KBM-7 (cell line): ENCODE data around the gene LMNTD2.
A peak's percentile ranks its signal among the peaks of the same experiment; 100 is the strongest.

Experiments used
- DNase-seq: peaks from one replicate; pipeline ENCODE4 v3.0.0-alpha.2; 2015
- in situ Hi-C: fragments of 300-500 bp; cut with MboI; formaldehyde crosslinking; loops from 2 replicates; pipeline ENCODE4 v1.14.3; 2020; ENCODE audit warnings: low sequenced_read_pairs, low pct_unique_long_range_greater_than_20kb, mixed read lengths

The LMNTD2 gene, protein sequence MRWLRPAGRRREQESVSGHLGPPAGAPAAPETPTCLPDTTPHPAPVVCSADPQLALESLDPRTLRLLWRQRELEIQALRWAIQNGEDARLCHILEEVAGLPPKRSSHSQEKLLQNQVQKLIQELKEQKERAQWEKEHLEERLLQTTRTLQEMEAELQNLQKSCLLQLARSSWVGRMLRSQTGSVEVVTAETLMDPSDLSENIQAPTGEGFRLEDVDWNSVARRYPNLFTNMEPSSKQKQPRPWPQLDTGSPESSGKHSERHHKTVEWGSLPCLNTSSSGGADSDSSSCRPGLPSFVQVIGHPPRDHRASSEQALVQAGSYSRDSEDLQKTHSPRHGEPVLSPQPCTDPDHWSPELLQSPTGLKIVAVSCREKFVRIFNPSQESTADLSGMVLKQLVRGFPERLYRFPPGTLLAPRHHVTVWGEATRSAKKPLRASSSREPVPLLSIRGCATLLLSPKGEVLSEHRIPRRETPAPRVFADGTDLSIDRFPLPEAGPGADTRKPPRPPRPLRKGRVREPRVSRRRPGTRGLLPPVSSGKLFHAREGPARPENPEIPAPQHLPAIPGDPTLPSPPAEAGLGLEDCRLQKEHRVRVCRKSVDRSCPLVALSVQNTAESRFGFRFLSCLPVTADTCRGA

DNA sequence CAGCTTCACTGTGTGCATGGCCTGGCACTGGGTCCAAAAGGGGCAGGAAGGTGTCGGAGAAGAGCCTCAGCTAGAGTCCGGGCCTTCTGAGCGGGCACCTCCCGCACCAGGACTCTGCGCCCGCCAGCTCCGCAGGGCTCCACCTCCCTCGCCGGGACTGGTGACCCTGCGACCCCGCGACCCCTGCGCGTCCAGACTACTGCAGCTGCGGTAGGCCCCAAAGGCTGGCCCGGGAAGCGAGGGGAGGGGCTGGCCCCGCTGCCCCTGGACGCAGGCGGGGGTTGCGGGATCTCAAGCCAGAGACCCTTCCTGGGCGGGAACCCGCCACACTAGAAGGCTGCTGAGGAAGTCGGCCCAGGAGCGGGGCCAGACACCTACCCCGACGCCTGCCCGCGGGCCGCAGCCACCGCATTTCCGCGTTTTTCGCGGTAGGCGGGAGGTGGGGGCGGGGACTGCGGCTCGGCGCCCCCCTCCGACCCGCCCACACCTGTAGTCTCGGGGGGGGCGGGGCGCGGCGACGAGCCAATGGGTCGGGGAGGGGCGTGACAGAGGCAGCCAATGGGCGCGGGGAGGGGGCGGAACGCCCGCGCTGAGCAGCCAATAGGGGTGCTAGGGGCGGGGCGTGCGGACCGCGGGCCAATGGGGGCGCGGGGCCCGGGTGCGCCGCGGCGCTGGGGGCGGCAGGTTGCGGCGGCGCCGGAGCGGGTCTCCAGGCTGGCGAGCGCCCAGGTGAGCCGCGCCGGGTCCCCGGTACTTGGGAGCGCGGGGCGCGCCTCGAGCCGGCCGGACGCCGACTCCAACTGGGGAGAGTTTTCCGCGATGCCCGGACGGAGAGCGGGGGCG lies at the start of gene LMNTD2, which contains the start of gene RASSF7:
Gene LMNTD2, minus strand, starts transcription at position 434 of the 843 bp plus-strand sequence. Its CDS starts 22 bp downstream, at position 412.
Gene RASSF7, plus strand, starts transcription at position 666 of the 843 bp plus-strand sequence. CDS start 799 bp downstream, outside the sequence.
- DNase-seq = peak; percentile 79
- in situ Hi-C loops = no loop called here

DNA sequence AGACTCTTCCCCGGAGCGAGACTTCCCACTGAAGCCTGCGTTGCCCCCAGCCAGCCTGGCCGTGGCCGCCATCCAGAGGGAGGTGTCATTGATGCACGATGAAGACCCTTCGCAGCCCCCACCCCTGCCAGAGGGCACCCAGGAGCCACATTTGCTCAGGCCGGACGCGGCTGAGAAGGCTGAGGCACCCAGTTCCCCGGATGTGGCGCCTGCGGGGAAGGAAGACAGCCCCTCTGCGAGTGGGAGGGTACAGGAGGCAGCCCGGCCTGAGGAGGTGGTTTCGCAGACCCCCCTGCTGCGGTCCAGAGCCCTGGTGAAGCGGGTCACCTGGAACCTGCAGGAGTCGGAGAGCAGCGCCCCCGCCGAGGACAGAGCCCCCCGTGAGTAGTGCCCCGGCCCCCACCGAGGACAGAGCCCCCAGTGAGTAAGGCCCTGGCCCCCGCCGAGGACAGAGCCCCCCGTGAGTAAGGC lies 48.8 kb upstream of the LMNTD2 start:
- in situ Hi-C loops = no loop called here
- DNase-seq = no peak

DNA sequence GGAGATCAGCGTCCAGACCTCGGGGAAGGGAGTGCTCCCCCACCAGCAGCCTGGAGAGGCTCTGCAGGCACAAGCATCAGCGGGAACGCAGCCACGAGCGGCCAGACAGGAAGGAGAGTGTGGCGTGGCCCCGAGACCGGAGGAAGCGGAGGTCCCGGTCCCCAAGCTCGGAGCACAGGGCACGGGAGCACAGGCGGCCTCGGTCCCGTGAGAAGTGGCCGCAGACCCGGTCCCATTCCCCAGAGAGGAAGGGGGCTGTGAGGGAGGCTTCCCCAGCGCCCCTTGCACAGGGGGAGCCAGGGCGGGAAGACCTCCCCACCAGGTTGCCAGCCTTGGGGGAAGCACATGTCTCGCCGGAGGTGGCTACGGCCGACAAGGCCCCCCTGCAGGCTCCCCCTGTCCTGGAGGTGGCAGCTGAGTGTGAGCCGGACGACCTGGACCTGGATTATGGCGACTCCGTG lies 48.3 kb upstream of the LMNTD2 start:
- DNase-seq = no peak
- in situ Hi-C loops = no loop called here

DNA sequence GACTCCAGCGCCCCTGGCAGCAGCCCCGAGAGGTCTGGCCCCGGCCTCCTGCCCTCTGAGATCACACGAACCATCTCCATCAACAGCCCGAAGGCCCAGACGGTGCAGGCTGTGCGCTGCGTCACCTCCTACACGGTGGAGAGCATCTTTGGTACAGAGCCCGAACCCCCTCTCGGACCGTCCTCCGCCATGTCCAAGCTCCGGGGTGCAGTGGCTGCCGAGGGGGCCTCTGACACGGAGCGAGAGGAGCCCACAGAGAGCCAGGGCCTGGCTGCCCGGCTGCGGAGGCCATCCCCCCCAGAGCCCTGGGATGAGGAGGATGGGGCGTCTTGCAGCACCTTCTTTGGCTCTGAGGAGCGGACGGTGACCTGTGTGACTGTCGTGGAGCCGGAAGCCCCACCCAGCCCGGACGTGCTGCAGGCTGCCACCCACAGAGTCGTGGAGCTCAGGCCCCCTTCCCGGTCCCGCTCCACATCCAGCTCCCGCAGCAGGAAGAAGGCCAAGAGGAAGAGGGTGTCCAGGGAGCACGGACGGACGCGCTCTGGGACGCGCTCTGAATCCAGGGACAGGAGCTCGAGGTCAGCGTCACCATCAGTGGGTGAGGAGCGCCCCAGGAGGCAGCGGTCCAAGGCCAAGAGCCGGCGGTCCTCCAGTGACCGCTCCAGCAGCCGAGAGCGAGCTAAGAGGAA lies 47.6 kb upstream of the LMNTD2 start:
- no peak for DNase-seq
- in situ Hi-C loops = no loop called here

DNA sequence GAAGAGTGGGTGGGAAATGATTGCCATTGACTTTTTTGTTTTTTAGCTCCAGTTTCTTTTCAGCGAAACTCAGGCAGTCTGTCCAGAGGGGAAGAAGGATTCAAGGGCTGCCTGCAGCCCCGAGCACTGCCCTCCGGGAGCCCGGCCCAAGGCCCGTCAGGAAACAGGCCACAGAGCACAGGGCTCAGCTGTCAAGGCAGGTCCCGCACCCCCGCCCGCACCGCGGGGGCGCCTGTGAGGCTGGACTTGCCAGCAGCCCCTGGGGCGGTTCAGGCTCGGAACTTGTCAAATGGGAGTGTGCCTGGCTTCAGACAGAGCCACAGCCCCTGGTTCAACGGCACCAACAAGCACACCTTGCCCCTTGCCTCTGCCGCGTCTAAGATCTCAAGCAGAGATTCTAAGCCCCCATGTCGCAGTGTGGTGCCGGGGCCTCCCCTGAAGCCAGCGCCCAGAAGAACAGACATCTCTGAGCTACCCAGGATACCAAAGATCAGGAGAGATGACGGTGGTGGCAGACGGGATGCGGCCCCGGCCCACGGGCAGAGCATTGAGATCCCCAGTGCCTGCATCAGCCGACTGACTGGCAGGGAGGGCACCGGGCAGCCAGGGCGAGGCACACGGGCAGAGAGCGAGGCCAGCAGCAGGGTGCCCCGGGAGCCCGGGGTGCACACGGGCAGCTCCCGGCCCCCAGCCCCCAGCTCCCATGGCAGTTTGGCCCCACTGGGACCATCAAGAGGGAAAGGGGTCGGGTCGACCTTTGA lies 46.7 kb upstream of the LMNTD2 start:
- DNase-seq = no peak
- in situ Hi-C loops = no loop called here

DNA sequence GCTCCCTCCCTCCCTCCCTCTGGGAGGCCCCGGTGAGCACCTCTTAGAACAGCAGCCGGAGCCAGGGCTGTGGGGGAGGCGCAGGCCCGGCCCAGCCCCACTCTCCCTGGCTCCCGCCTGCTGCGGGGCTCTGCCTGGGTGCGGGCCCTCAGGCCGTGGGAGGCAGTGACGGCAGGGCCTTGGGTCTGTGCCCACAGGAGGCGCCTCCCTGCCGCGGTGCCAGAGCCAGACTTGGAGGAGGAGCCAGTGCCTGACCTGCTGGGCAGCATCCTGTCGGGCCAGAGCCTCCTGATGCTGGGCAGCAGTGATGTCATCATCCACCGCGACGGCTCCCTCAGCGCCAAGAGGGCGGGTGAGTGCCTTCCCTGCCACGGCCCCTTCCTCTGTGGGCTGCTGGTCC lies 45.7 kb upstream of the LMNTD2 start:
- no peak for DNase-seq
- in situ Hi-C loops = no loop called here

DNA sequence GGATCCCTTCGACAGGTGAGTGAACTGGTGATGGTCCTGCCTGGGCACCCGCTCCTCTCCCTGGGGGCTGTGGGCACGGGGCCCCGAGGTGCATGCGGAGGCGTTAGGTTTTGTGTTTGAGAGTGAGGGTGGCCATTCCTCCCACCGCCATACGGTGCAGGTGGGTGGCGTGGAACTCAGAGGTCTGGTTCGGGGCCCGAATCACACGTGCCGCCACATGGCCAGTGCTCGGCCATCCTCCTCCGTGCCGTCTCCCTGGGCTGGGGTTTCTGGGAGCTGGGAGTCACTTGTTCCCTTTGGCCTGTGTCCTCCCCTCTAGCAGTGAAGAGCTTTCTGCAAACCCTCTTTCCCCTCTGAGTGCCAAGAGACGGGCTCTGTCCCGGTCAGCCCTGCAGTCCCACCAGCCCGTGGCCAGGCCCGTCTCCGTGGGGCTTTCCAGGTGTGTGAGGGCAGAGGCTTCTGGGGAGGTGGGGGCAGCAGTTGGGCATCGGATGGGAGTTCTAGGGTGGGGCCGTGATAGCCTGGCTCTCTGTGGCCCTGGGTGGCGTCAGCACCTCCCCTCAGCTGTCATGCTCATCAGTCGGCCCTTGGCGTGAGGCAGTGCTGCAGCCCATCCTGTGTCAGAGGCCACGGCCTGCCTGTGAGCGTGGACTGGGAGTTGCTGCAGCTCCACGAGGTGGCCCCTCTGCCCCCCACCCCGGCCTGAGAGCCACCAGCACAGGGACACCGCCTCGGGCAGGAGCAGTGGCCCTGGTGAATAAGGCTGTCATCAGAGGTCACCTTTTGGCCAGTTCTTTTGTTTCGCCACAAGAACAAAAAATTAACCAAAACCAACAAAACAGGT lies 45.0 kb upstream of the LMNTD2 start:
- no peak for DNase-seq
- in situ Hi-C loops = no loop called here

DNA sequence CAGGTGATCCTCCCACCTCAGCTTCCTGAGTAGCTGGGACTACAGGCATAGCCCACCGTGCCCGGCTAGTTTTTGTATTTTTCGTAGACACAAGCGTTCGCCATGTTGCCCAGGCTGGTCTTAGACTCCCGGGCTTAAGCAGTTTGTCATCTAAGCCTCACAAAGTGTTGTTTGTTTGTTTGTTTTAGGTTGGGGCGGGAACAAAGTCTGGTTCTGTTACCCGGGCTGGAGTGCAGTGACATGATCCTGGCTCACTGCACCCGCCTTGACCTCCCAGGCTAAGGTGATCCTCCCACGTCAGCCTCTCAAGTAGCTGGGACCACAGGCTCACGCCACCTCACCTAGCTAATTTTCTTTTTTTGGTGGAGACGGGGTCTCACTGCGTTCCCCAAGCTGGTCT lies 42.6 kb upstream of the LMNTD2 start:
- in situ Hi-C loops = no loop called here
- no peak for DNase-seq

DNA sequence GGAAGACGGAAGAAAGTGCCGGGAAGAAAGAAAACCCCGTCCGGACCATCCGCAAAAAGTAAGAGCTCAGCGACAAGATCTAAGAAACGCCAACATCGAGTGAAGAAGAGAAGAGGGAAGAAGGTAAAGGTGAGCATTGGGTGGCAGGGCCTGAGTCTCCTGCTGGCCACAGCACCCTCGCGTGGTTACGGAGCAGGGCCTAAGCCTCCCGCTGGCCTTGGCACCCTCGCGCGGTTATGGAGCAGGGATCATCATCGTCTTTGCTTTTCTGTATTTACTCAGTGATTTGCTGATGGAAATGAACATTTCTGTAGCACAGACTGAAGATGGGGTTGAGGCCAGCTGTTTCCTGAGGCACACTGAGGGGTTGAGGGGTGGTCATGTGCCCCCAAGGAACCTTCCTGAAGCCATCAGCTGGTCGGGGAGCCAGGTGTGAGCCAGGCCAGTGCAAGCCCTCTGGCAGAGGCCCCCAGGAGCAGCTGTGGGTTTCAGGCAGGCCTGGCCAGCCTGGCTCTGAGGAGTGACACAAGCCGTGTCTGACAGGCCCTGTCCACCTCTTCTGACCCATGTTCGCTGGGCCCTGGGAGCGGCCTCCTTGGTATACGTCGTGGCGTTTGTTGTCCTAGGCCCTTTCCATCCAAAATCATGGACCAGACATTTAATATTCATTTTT lies 41.2 kb upstream of the LMNTD2 start:
- no peak for DNase-seq
- in situ Hi-C loops = no loop called here

DNA sequence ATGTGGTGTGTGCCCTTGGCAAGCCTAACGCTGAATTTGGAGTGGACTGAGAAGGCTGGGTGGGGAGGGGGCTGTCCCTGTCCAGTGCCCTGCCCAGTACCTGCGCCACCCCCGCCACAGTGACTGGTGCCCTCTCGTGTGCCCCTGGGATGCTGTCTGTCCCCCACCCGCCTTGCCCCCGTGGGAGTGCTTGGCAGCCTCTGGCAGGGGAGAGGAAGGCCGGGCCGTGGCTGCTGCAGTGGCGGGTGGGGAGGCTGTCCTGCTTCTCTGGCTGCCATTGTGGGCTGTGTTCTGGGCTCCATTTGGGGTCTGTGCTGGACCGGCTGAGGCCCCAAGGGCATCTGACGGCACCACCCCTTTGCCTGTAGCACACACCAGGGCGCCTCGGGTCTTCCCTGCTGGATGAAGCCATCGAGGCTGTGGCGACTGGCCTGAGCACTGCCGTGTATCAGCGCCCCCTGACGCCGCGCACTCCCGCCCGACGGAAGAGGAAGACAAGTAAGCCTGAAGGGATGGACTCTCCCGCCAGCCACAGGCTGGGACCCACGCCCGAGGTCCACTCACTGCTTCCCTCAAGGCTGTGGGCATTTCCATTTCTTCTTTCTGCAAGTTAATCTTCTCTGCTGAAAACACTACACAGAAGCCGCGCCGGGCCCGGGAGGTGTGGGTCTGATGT lies 37.6 kb upstream of the LMNTD2 start:
- in situ Hi-C loops = no loop called here
- no peak for DNase-seq

DNA sequence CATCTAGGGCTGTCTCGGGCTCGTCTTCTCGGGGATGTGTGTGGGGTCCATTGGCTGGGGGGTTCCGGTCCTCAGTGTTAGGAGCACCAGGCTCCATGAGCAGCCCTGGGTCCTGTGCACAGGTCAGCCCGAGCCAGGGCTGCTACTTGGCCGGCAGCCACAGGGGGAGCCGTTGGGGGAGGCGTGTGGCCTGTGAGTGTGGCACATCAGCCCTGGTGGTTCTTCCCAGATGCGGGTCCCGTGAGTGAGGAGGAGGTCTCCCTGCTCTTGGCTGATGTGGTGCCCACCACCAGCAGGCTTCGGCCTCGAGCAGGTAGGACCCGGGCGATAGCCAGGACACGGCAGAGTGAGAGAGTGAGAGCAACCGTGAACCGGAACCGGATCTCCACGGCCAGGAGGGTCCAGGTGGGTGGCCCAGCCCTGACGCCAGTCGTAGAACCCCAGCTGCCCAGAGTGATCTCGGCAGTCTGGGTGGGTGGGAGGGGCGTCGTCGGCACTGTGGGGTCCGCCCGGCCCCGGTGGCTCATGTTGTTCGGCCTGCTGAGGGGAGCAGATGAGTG lies 36.7 kb upstream of the LMNTD2 start:
- in situ Hi-C loops = no loop called here
- no peak for DNase-seq

DNA sequence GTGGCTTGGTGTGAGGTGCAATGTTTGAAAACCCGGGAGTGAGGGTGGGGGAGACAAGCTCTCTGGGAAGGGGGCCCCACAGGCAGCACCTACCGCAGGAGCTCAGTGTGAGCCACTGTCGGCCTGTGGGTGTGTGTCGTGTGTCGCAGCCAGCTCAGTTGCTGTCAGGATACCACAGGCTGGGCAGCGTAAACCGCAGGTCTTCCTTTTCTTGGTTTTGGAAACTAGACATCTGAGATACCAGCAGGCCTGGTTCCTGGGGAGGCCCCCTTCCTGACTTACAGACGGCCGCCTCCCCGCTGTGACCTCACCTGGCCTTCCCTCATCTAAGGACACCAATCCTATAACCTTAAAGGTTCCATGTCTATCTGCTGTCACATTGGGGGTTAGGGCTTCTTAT lies 35.8 kb upstream of the LMNTD2 start:
- no peak for DNase-seq
- in situ Hi-C loops = no loop called here

DNA sequence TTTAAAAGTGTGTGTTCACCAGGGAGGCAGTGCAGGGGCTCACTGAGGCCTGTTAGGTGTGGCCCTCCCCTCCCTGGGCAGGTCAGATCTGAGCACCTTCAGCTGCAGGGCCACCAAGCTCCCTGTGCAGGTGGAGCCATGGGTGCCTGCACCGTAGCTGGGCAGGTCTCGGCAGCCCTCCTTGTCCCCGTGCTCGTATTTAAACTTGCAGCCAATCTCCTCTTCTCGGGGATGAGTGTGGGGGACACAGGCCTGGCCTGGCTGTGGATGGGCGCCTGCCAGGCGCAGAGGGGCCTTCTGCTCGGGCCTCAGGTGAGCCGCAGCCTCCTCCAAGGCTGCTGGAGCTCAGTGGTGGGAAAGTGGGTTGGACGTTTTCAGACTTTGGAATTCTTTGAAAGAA lies 34.9 kb upstream of the LMNTD2 start:
- in situ Hi-C loops = no loop called here
- DNase-seq = no peak

DNA sequence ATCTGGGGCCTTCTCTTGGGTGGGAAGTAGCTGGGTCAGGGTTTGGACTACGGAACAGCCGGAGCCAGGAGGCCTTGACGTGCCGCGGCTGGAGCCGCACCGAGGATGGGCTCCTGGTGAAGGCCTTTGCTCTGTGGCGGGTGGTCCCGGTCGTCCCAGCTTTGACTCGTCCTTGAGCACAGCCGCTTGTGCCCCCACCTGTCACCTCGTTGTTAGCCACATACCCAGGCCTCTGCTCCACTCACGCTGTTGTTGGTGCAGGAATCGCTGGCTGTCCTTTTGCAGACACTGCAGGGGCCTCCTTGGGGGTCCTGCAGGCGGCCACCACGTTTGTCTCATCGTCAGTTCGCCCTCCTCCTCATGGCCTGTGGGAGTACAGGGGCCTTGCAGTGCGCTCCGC lies 32.8 kb upstream of the LMNTD2 start:
- in situ Hi-C loops = no loop called here
- DNase-seq = no peak

DNA sequence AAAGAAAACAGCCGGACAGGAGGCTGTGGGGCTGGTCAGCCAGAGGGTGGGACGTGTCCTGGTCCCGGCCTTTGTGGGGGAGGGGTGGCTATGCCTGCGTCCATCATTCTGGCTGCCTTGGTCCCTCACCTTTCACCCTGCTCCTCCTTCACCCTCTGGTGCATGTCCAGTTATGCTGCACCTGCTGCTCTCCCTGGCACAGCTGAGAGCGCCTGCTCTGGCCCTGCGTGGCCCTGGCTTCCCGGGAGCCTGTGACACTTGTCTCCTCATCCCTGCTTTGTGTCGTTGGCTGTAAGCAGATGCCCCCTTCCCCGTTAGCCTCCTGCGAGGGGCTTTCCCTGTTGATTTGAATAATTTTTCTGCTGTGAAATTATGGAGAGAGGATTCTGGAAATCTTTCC lies 32.4 kb upstream of the LMNTD2 start:
- in situ Hi-C loops = no loop called here
- no peak for DNase-seq

DNA sequence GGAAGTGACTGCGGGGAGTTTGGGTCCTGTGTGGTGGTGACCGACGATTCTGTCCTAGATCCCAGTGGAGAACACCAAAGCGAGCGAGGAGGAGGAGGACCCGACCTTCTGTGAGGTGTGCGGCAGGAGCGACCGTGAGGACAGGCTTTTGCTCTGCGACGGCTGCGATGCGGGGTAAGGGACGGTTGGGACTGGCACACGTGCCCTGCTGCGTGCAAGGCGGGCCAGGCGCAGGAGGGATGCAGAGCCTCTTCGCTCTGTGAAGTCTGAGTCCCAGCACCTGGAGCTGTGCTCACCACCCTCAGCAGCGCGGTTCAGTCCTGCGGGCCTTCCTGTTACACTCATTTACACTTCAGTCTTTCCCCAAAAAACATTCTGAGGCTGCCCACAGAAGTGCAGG lies 32.0 kb upstream of the LMNTD2 start:
- in situ Hi-C loops = no loop called here

More for the DNA sequence above, 32.0 kb upstream of the LMNTD2 start:
- no peak for DNase-seq
